Measurements from ENCODE around the gene MID1.

- TF ChIP-seq EZH2phosphoT487 (IDR thresholded peaks at IDR 0.05; ENCODE audit: borderline replicate concordance), result no peak
- TF ChIP-seq CTCF (conservative IDR thresholded peaks at IDR 0.05; ENCODE audit: low read length), result no peak
Observed at GRCh38 chrX:10486373-10486772, 134.0 kb downstream of the MID1 start.
